IPS-15b (cell line): ENCODE measurements around the gene RPS8.
"Not testable (repeated sequence)": the region's sequence is repeated elsewhere in the genome, so short reads cannot be mapped to it uniquely, and the experiment has no call there.

Source experiments
- H3K27me3 ChIP-seq: one replicate; pipeline ENCODE4 v1.6.1; 2013; ENCODE audit warnings: low read length; ENCODE audit not compliant: control insufficient read depth, insufficient read depth
- H3K36me3 ChIP-seq: one replicate; pipeline ENCODE4 v1.6.1; 2013; ENCODE audit warnings: low read length; ENCODE audit not compliant: control insufficient read depth, insufficient read depth
- H3K4me1 ChIP-seq: one replicate; pipeline ENCODE4 v1.6.1; 2013; ENCODE audit warnings: mild to moderate bottlenecking, low read length; ENCODE audit not compliant: control insufficient read depth, insufficient read depth
- H3K4me3 ChIP-seq: one replicate; pipeline ENCODE4 v1.5.1; 2013; ENCODE audit warnings: low read depth, low read length
- H3K9ac ChIP-seq: one replicate; pipeline ENCODE4 v1.6.1; 2013; ENCODE audit warnings: low read depth, mild to moderate bottlenecking, low read length
- H3K9me3 ChIP-seq: one replicate; pipeline ENCODE4 v1.6.1; 2013; ENCODE audit warnings: mild to moderate bottlenecking, low read length; ENCODE audit not compliant: control insufficient read depth, insufficient read depth

Gene RPS8

GRCh38 chr1:44808063-44808937 lies 33.0 kb downstream of the RPS8 start, which contains the start of gene BTBD19:
TSS of gene BTBD19 (plus strand) at chr1:44808523. CDS start at chr1:44808821, 298 bp downstream.
- peak within 1 kb of the TSS; percentile 60 for H3K9ac ChIP-seq
- H3K4me3 ChIP-seq, result peak within 1 kb of the TSS; percentile 3
- H3K9me3 ChIP-seq, result no peaks in the 10 kb centered on the region
- H3K4me1 ChIP-seq, result peaks cover 21% of the 10 kb centered on the region
- peaks cover 31% of the 10 kb centered on the region for H3K36me3 ChIP-seq
- H3K27me3 ChIP-seq, result no peaks in the 10 kb centered on the region

GRCh38 chr1:44808938-44809917 lies 33.9 kb downstream of the RPS8 start:
- no peaks in the 10 kb centered on the region for H3K27me3 ChIP-seq
- H3K4me3 ChIP-seq, result peak overlapping the region; percentile 3
- peaks cover 21% of the 10 kb centered on the region for H3K4me1 ChIP-seq
- peaks cover 22% of the 10 kb centered on the region for H3K36me3 ChIP-seq
- no peaks in the 10 kb centered on the region for H3K9me3 ChIP-seq
- peak overlapping the region; percentile 32 for H3K9ac ChIP-seq

- H3K4me3 ChIP-seq, result no peak overlapping the region
- no peak overlapping the region for H3K9ac ChIP-seq
- peaks cover 16% of the 10 kb centered on the region for H3K36me3 ChIP-seq
- H3K27me3 ChIP-seq, result no peaks in the 10 kb centered on the region
- H3K4me1 ChIP-seq, result peaks cover 21% of the 10 kb centered on the region
- no peaks in the 10 kb centered on the region for H3K9me3 ChIP-seq
Measured at GRCh38 chr1:44810101-44810761, 34.9 kb downstream of the RPS8 start.

GRCh38 chr1:44810762-44811105 lies 35.4 kb downstream of the RPS8 start:
- H3K27me3 ChIP-seq, H3K9me3 ChIP-seq, H3K4me3 ChIP-seq, H3K9ac ChIP-seq: not testable (repeated sequence)
- H3K36me3 ChIP-seq, result peaks cover 10% of the 10 kb centered on the region
- peaks cover 21% of the 10 kb centered on the region for H3K4me1 ChIP-seq

GRCh38 chr1:44811234-44811633 lies 35.9 kb downstream of the RPS8 start:
- Histone ChIP-seq H3K4me3 (no peak overlapping the region), H3K9ac (no peak overlapping the region)

GRCh38 chr1:44812822-44813543 lies 37.6 kb downstream of the RPS8 start:
- peaks cover 11% of the 10 kb centered on the region for H3K4me1 ChIP-seq
- H3K4me3 ChIP-seq, result peak overlapping the region; percentile 59
- no peaks in the 10 kb centered on the region for H3K27me3 ChIP-seq
- H3K36me3 ChIP-seq, result no peaks in the 10 kb centered on the region
- no peaks in the 10 kb centered on the region for H3K9me3 ChIP-seq
- H3K9ac ChIP-seq, result peak overlapping the region; percentile 54

More at GRCh38 chr1:44811234-44811633, 35.9 kb downstream of the RPS8 start:
- H3K4me1 ChIP-seq, result peaks cover 21% of the 10 kb centered on the region
- peaks cover 6% of the 10 kb centered on the region for H3K36me3 ChIP-seq
- H3K9me3 ChIP-seq, result no peaks in the 10 kb centered on the region
- no peaks in the 10 kb centered on the region for H3K27me3 ChIP-seq

- H3K9me3 ChIP-seq, H3K36me3 ChIP-seq, H3K4me1 ChIP-seq, H3K4me3 ChIP-seq, H3K9ac ChIP-seq, H3K27me3 ChIP-seq: not testable (repeated sequence)
Measured at GRCh38 chr1:44815926-44816325, 40.6 kb downstream of the RPS8 start.

- H3K9ac ChIP-seq, result no peak overlapping the region
- H3K9me3 ChIP-seq, result no peaks in the 10 kb centered on the region
- no peaks in the 10 kb centered on the region for H3K27me3 ChIP-seq
- H3K4me1 ChIP-seq, result no peaks in the 10 kb centered on the region
- H3K36me3 ChIP-seq, result no peaks in the 10 kb centered on the region
- no peak overlapping the region for H3K4me3 ChIP-seq
Measured at GRCh38 chr1:44817307-44817706, 42.0 kb downstream of the RPS8 start.

- no peak overlapping the region for H3K4me3 ChIP-seq
- no peak overlapping the region for H3K9ac ChIP-seq
- no peaks in the 10 kb centered on the region for H3K36me3 ChIP-seq
- no peaks in the 10 kb centered on the region for H3K27me3 ChIP-seq
- H3K4me1 ChIP-seq, result no peaks in the 10 kb centered on the region
- H3K9me3 ChIP-seq, result no peaks in the 10 kb centered on the region
Measured at GRCh38 chr1:44817771-44818495, 42.6 kb downstream of the RPS8 start.

- no peaks in the 10 kb centered on the region for H3K27me3 ChIP-seq
- peak overlapping the region; percentile 45 for H3K4me3 ChIP-seq
- no peaks in the 10 kb centered on the region for H3K36me3 ChIP-seq
- H3K4me1 ChIP-seq, result no peaks in the 10 kb centered on the region
- H3K9me3 ChIP-seq, result no peaks in the 10 kb centered on the region
- peak overlapping the region; percentile 79 for H3K9ac ChIP-seq
Measured at GRCh38 chr1:44819196-44819607, 43.9 kb downstream of the RPS8 start.
